UCSD-AML1 (cell line): Measurements from ENCODE around the gene SYT13.
"Not testable (repeated sequence)": the region's sequence is repeated elsewhere in the genome, so short reads cannot be mapped to it uniquely, and the experiment has no call there.

Source experiments
- DNase-seq: peaks from one replicate; lab custom pipeline; 2025; ENCODE audit not compliant: unreplicated experiment; lab: John Stamatoyannopoulos, UW

SYT13 gene

GRCh38 chr11:45250035-45250718, 36.0 kb downstream of the SYT13 start:
- DNase-seq = no peak

- not testable (repeated sequence) for DNase-seq
Observed at GRCh38 chr11:45249372-45249771, 36.8 kb downstream of the SYT13 start.

- no peak for DNase-seq
Observed at GRCh38 chr11:45248501-45249011, 37.6 kb downstream of the SYT13 start.

- no peak for DNase-seq
Observed at GRCh38 chr11:45247433-45247832, 38.7 kb downstream of the SYT13 start.

- no peak for DNase-seq
Observed at GRCh38 chr11:45246241-45246640, 39.9 kb downstream of the SYT13 start.

GRCh38 chr11:45245218-45246045, 40.7 kb downstream of the SYT13 start:
- DNase-seq = no peak

GRCh38 chr11:45243967-45244366, 42.2 kb downstream of the SYT13 start:
- no peak for DNase-seq

- no peak for DNase-seq
Observed at GRCh38 chr11:45239733-45240132, 46.4 kb downstream of the SYT13 start.

- DNase-seq = no peak
Observed at GRCh38 chr11:45238724-45239123, 47.4 kb downstream of the SYT13 start.

GRCh38 chr11:45237711-45238315, 48.3 kb downstream of the SYT13 start:
- no peak for DNase-seq

GRCh38 chr11:45234306-45235006, 51.7 kb downstream of the SYT13 start:
- no peak for DNase-seq

- DNase-seq = no peak
Observed at GRCh38 chr11:45233804-45234170, 52.4 kb downstream of the SYT13 start.

- peak; percentile 71 for DNase-seq
Observed at GRCh38 chr11:45233121-45233803, 52.9 kb downstream of the SYT13 start.

- DNase-seq = no peak
Observed at GRCh38 chr11:45232341-45233080, 53.6 kb downstream of the SYT13 start.

- no peak for DNase-seq
Observed at GRCh38 chr11:45229401-45230020, 56.6 kb downstream of the SYT13 start.

- DNase-seq = no peak
Observed at GRCh38 chr11:45227836-45228235, 58.3 kb downstream of the SYT13 start.

GRCh38 chr11:45226901-45227300, 59.2 kb downstream of the SYT13 start:
- no peak for DNase-seq

GRCh38 chr11:45225961-45226871, 59.9 kb downstream of the SYT13 start:
- no peak for DNase-seq
